ENCODE measurements around the gene HDGFL3. TPM values are rescaled to one million over a fixed set of nuclear protein-coding genes. Genes with fewer than 3 reads are reported as not detected.

HDGFL3 gene
- total and polyA plus RNA-seq, 9 of the 15 experiments (the other 6 are each of a cell fraction or from before 2014, with no cell fraction given) = 6.7 to 42.0 (median 31.4) TPM

- TF ChIP-seq ZNF263 (CRISPR knock-in tag; IDR thresholded peaks at IDR 0.05; ENCODE audit: borderline replicate concordance) (no peak), PHB (CRISPR knock-in tag; IDR thresholded peaks at IDR 0.05) (no peak), CCNT2 (IDR thresholded peaks at IDR 0.05; ENCODE audit: borderline replicate concordance, extremely low read depth, insufficient read length, low read depth, low read length) (no peak), HMG20A (CRISPR knock-in tag; conservative IDR thresholded peaks at IDR 0.05) (no peak), SAFB (IDR thresholded peaks at IDR 0.05; ENCODE audit: borderline replicate concordance, low read depth, low read length) (no peak), MXI1 (IDR thresholded peaks at IDR 0.05; ENCODE audit: low read depth, low read length) (no peak), ZNF316 (IDR thresholded peaks at IDR 0.05) (peak; percentile 77), TCFL5 (CRISPR knock-in tag; conservative IDR thresholded peaks at IDR 0.05) (no peak), KLF16 (IDR thresholded peaks at IDR 0.05) (no peak), MAFG (tag; conservative IDR thresholded peaks at IDR 0.05) (peak; percentile 54; the same call in 1 of the 2 replicates), ZFP36 (IDR thresholded peaks at IDR 0.05; ENCODE audit: low read depth, low read length, partially characterized antibody) (no peak), MAFF (IDR thresholded peaks at IDR 0.05; ENCODE audit: low read length) (peak; percentile 45; the same call in 1 of the 2 replicates)
- TF ChIP-seq, protein P1, sequence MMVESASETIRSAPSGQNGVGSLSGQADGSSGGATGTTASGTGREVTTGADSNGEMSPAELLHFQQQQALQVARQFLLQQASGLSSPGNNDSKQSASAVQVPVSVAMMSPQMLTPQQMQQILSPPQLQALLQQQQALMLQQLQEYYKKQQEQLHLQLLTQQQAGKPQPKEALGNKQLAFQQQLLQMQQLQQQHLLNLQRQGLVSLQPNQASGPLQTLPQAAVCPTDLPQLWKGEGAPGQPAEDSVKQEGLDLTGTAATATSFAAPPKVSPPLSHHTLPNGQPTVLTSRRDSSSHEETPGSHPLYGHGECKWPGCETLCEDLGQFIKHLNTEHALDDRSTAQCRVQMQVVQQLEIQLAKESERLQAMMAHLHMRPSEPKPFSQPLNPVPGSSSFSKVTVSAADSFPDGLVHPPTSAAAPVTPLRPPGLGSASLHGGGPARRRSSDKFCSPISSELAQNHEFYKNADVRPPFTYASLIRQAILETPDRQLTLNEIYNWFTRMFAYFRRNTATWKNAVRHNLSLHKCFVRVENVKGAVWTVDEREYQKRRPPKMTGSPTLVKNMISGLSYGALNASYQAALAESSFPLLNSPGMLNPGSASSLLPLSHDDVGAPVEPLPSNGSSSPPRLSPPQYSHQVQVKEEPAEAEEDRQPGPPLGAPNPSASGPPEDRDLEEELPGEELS (CRISPR knock-in tag; IDR thresholded peaks at IDR 0.05; ENCODE audit: borderline replicate concordance) = no peak
These were observed 46.9 kb downstream of the HDGFL3 start (continued) for GRCh38 chr15:83160741-83161140.
